CD4-positive, alpha-beta T cell treated with Interleukin-12 subunit alpha and Interleukin-12 subunit beta, for 1 hour (primary cell): ENCODE data around the gene FOXP2.
"Not testable (repeated sequence)": the region's sequence is repeated elsewhere in the genome, so short reads cannot be mapped to it uniquely, and the experiment has no call there.

Experiments
- DNase-seq: peaks from one replicate; pipeline ENCODE4 v3.0.0-alpha.2; 2020

FOXP2 gene

DNA sequence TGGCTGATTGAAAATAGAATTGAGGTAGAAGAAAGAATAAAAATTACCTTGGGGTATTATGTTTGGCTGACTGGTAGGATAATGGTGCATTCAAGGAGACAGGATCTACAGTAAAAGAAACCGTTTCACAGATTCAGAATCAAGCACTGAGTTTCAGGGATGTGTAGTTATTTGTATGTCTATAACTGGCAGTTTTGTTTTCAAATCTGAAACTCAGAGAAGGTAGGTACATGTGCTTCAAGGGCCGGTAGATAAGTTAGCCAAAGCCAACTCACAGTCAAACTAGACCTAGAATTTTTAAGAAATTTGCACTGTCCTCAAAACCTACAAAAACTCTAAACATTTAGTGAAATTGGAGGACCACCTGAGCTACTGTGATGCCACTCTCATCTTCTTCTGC is 191.5 kb downstream of the FOXP2 start:
- DNase-seq, result no peak

DNA sequence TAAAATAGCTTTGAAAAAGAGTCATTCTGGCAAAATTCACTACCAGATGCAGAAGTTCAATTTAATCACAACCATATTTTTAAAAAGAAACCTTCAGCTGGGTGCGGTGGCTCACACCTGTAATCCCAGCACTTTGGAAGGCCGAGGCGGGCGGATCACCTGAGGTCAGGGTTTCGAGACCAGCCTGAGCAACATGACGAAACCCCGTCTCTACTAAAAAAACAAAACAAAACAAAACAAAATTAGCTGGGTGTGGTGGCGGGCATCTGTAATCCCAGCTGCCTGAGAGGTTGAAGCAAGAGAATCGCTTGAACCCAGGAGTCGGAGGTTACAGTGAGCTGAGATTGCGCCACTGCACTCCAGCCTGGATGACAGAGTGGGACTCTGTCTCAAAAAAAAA is 194.2 kb downstream of the FOXP2 start:
- not testable (repeated sequence) for DNase-seq

DNA sequence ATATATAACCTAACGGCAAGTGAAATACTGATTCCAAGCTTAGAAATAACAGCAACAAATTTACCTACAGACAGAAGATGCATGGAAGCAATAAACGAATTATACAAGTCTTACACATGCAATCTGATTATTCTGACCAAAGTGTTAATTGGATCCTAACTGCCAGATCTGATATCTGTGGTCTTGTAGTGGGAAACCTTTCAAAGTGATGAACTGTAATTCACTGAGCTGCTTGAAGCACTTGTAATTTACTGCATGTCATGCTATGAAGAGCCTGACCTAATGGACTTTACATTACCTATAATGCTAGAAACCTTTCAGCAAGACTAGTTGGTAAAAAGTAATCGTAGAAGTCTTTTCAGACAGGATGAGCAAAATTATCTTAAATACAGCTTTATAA is 205.6 kb downstream of the FOXP2 start:
- DNase-seq, result no peak

DNA sequence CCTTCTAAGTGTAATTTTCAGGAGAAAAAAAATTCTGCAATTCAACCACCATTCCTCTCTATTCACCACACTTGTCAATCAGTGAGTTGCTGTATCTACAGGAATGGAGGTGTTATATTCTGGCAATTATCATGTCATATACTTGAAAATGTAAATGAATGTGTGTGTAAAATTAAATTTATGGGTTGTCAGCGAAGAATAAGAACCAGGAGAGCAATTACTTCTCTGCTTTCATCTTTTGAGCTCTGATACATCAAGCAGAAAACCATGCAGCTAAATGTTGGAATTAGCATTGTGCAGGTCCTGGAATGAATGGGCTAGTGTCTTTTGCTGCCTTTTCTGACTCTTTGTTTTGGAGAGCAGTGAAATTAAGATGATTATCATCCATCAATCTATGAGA is 207.6 kb downstream of the FOXP2 start:
- DNase-seq, result no peak

DNA sequence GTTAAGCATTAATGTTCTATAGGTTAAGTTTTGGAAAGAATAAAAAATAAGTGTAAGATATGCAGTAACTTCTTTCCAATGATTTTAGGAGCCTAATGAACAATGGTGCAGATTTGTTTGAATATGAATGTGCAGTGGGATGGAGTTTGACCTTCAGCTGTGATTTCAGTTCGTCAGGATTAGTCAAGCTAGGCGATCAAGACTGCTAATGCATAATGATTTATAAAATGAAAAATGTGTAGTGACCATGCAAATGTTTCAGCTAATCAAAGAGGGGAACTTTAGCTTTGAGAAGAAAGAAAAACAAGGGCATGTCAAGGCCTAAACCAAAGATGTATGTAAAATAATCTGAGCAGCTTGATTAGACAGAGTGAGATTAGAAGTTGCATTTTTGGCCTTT is 208.5 kb downstream of the FOXP2 start:
- DNase-seq, result no peak

DNA sequence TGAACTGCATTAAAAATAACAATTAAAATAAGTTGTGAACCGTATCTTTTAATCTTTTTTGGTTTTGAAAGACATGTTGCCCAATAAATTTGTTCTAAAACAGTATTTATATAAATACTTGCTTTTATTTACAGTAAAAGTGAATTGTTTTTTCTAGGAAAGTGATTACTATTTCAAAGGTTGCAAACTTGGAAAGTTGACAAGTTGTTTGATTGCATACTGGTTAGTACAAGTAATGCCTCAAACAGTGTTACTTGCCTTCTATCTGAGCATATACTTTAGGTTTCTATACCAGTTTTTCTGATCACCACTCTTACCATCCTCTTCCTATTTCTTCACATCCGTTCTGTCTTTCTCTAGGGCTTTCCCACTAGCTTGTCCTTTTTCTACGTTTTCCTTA is 212.6 kb downstream of the FOXP2 start:
- no peak for DNase-seq

DNA sequence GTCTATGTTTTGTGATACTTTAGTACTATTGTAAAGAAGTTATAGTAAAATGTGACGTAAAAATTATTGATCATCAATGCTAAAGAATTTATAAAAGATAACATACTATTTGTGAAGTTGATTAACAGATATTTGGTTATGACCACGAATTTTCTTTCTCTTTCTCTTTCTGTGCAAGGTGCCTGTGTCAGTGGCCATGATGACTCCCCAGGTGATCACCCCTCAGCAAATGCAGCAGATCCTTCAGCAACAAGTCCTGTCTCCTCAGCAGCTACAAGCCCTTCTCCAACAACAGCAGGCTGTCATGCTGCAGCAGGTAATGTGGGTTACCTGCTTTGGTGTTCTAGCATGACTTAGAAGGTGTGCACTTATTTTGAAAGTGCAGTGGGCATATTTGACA is 213.7 kb downstream of the FOXP2 start:
- DNase-seq, result no peak

DNA sequence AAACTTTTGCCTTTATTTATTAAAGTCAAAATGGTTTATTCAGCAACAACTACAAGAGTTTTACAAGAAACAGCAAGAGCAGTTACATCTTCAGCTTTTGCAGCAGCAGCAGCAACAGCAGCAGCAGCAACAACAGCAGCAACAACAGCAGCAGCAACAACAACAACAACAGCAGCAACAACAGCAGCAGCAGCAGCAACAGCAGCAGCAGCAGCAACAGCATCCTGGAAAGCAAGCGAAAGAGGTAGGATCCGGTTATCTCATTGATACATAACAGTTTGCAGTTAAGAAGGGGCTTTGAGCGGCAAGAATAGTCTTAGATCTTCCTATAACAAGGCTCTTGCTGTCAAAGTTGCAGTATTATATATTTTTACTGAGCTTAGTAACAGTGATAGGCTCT is 215.1 kb downstream of the FOXP2 start:
- no peak for DNase-seq

DNA sequence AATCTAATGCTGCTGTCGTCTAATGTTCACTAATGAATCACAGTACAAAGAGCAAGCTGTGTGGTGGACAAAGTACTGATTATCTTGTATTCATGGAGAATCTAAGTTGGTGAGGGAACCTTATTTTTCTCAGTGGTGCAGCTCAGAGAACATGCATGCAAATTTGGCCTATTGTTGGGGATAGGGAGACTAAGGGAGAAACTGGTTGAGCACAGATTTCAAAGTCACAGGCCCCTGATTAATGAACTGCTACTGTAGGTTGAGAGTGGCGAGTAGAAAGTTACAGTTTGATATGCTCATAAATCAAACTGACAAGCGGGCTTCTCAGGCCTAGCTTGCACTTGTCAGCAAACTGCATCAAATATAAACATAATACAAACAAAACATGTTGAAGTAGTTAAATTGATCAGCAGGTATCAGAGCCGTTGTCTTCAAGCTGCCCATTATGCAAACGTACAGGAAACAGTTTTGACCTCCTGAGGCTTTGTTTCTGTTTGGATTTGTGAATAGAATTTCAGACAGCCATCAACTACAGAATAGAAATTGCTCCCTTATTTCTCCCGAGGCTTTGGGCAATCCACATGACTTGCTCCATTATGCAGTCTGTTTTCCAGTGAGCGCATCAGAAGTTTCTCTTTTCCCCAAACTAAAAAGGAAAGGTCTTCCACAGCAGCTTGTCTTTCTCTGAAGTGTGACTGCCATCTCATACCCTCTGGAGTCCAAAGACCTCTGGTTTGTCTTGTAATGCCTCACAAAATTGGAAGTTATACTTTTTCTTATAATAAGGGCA is 215.8 kb downstream of the FOXP2 start:
- DNase-seq, result no peak

DNA sequence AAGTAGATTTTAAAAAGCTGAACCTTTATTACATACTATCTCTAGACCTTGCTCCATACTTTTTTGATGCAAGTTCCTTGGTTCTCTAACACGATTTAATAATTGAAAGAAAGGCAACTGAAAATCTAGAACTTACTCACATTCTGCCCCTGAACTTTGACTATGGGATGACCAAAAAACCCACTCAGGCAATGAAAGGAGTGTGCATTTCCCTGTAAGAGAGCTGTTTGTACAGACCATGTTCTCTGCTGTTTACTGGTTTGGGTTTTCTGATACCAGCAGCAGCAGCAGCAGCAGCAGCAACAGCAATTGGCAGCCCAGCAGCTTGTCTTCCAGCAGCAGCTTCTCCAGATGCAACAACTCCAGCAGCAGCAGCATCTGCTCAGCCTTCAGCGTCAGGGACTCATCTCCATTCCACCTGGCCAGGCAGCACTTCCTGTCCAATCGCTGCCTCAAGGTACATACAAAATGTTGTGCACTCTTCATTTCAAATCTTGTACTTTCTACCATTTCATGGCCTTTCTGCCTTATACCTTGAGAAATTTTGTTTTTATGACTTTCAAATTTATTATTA is 216.7 kb downstream of the FOXP2 start:
- DNase-seq, result no peak

DNA sequence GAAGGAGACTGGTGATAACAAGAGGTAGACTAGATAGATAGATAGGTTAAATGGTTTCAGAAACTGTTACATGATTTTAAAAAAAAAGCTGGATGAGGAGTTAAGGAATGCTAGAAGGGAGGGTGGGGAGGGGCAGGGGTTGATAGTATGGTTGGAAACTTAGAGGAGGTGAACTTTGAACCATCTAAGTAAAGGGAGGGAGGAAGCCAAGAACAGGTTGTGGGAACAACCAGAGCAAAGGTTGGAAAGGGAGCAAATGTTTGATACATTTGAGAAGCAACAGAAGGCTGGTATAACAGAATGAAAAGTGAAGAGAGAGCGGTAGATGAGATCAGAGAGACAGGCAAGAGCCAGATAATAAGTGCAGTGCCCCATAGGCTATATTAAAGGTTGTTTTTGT is 224.8 kb downstream of the FOXP2 start:
- no peak for DNase-seq

DNA sequence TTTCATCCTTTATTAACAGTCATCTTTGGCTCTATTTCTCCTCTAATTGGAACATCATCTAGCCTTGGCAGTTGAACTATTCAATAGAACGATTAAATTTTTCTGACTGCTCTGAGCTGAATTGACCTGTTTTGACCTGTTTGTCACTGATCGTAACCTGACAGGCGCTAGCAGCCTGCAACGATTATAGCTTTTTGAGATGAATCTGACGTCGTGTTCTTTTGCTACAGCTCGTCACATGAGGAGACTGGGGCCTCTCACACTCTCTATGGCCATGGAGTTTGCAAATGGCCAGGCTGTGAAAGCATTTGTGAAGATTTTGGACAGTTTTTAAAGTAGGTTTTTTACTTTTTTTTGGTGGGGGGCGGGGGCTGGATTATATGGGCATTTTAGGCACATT is 229.8 kb downstream of the FOXP2 start:
- no peak for DNase-seq

DNA sequence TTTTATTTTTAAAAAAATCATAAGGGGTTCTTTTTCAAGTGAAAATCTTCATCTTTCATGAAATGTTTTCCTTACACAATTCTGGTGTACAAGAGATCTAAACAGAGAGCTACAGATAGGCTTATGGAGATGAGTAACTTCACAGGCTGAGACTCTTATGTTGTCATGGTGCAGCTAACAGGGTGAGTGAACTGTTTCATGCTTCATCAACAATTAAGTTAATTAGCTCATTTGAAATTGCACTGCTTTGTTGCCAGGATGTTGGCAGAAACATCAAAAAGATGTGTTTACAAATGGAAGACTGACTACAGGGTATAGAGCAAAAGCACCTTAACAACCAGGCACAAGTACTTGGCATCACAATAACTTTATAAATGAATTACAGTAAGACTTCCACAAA is 230.8 kb downstream of the FOXP2 start:
- no peak for DNase-seq

DNA sequence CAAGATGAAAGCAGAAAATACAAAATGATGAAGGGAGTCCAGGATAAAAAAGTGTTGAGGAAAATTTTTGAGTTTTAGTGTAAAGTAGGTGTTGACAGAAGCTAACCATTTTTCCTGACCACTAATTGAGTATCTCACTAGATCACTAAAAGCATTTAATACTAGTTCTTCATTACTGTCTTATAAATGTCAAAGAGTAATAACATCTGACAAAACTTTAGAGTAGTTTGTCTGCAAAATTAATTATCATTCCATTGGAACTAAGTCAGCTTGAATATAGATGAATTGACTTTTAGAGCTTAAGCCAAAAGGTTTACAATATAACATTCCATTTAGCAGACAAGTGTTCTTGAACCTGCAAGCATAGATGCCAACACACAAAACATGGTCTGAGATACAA is 232.9 kb downstream of the FOXP2 start:
- no peak for DNase-seq

DNA sequence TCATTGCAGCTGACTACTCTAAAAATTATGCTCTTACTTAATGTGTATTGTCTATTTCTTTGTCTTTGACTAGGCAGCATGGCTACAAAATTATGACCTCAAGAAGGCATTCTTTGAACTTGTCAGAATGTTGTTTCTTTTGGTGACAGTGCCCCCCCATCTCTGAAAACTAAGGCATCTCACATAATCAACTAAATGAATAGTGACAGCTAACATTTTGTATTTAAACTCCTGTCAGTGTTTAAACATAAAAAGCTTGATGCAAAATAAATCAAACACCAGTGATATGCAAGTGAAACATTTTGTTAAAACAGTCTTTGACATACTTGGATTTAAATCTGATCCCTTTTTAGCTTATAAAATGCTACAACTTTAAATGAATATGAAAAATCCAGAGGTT is 233.5 kb downstream of the FOXP2 start:
- no peak for DNase-seq

DNA sequence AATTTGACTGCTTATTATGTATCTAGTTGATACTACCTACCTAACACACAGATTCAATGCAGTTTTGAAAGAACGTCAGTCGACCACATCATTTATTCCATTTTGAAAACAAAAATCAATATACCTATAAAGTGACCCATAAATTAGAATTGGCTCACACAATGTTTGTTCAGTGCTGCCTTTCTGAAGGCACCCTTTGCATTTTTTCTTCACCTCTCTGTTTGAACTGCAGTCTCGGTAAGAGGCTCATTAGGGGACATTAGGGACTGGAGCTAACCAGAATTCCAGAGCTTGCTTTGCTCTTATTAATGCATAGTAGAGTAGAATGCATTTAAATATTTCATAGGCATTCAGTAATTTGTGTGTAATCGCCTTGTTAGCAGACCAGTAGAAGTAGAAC is 234.1 kb downstream of the FOXP2 start:
- DNase-seq, result no peak

DNA sequence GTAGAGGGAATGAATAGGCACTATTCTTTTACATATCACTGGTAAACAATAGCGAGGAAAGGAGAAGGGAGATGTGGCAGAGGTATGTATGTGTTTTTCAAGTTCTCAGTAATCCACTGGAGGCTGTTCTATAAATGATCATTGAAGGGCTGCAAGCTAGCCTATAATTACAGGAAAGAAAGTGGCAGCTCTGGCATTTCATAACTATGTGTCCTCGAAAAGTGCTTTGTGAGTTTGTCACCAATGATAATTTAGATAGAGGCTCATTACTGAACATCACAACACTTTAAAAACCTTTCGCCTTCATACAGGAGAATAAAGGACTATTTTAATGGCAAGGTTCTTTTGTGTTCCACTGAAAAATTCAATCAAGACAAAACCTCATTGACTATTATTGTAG is 235.1 kb downstream of the FOXP2 start:
- no peak for DNase-seq

DNA sequence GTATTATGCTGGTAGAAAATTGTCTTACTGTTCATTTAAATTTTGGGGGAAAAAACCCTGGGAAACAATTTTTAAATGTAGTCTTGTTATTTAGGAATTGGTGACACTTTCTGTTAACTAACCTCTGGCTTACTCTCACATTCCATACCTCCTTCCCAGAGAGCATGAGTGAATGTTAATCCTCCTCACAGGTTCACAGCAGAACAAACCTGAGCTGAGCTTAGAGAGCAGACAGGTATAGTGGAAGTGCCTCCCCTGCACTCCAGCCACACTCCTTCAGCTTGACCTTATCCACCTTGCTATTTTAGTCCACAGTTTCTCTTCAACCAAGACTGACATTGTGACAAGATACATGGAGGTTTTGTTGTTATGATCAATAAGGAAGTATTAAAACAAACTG is 235.9 kb downstream of the FOXP2 start:
- no peak for DNase-seq

DNA sequence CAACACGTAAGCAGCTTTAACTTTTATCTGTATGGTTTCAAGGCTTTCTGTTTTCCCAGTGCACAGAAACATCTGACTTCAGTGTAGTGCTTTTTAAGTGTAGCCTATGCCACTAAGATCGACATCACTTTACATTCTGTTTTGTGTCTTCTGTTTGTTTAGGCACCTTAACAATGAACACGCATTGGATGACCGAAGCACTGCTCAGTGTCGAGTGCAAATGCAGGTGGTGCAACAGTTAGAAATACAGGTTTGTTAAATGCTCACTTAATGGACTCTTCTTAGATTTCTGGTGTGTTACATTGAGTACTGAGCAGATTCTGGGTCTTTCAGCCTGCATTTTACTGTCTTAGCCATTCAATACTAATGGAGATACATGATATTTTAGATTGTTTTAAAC is 237.4 kb downstream of the FOXP2 start:
- no peak for DNase-seq

DNA sequence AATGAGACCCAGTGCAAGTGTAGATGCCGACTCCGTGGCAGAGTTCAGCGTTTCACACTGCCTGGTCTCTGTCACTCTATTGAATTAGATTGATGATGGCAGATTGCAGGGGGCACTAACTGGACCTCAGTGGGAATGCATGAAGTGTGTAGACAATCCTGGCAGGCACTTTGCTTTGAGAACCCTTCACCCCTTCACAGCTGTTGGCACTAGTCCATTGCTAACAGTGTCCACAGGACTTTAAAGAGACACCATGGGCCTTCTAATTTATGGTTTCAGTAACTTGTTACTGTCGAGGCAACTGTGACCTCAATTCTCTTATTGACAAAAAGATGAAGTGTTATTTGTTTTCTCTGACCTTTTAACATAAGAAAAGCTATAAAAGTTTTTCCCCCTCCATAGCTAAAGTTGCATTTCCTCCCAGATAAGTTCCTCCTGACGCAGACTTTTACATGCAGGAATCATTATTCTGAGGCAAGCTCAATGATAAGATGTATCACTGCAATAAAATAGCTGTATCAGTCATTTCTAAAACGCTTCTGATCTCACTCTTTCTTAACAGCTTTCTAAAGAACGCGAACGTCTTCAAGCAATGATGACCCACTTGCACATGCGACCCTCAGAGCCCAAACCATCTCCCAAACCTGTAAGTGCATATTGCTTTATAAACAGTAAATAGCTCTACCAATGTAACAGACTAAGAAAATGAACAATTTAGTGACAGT is 238.9 kb downstream of the FOXP2 start:
- no peak for DNase-seq

DNA sequence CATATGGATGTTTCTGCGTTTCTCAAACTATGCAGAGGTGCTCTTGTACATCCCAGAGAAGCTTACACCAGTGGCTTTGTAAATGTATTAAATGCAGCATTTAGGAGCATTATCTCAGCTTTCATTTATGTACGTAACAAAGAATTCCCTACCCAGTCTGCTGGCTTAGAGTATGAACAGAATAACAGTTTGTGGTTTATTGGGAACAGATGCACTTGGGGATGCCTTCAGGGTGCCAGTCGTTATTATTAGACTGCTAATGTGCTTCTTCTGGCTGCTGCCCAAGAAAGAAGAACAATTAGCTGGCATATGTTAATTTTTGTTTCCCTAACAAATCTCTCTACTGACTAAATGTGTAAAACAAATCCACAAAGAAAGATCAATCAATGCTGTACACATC is 241.9 kb downstream of the FOXP2 start:
- no peak for DNase-seq

DNA sequence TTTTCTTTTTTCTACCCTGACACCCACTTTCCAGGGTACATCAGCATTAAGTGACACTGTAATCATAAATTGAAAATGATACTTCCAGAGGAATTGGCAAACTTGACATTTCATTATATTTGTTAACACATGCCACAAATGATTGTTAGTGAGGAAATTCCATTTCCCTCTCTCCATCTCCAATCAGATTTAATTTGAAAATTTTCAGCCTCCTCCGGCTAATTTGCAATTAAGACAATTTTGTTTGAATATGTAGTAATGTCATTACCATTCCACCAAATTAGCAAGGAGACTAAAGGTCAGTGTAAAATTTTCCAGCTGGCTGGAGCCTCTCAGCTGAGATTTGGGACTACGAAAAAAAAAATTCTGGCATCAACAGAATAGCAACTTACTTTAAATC is 242.7 kb downstream of the FOXP2 start:
- DNase-seq, result no peak

DNA sequence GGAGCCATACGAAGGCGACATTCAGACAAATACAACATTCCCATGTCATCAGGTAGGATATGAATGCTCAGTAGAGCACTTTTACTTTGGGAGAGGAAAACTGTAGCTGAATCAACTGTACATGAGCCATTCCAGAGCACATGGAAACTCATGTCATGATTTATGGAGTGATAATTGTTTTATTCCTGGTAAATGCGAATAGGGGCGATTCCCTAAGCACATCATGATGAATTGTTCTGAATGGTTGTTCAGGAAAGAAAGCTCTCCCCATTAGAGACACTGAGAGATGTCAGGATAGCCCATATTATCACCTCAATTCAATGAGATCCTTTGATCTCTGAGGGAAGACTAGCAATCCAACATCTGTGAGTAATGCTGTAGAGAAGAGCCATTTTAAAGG is 243.6 kb downstream of the FOXP2 start:
- no peak for DNase-seq

DNA sequence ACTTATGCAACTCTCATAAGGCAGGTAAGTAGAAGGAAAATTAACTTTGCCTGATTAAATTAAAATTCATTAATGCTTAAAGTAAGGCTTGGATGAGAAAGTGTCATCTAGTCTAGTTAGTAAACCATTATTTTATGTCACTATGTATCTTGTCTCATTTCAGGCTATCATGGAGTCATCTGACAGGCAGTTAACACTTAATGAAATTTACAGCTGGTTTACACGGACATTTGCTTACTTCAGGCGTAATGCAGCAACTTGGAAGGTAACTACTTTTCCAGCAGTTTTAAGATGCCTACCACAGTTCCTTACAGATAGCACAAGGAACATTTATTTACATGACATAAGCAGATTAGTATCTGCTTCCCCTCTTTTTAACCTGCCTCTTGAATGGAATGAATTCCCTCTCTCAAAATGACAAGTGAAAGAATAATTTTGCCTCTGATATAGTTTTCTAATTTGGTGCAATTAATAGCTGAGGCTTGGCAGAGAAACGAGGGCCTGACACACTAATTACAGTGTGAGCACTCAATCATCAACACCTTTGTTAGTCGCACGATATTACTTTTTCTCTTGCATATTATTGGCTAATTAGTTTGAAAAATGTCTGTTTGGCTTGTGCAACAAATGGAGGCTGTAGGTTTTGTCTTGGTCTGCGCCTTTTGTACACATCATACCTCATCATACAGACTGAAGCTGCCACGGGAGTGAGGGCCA is 245.0 kb downstream of the FOXP2 start:
- DNase-seq, result no peak
